Measurements from ENCODE around the gene AKR7A3.

AKR7A3 gene
- 0.26 to 0.42 reads per million in 2 experiments for total RNA-seq

GRCh38 chr1:19288324-19289241, at the start of gene AKR7A3:
TSS of gene AKR7A3 (minus strand) at chr1:19288770. CDS start at chr1:19288709, 61 bp downstream.
- peak; percentile 29 for DNase-seq (ENCODE audit: low read depth)

- no peak for DNase-seq (ENCODE audit: low read depth)
These were observed 49.8 kb upstream of the AKR7A3 start for GRCh38 chr1:19338323-19338762.

- no peak for DNase-seq (ENCODE audit: low read depth)
These were observed 48.7 kb upstream of the AKR7A3 start for GRCh38 chr1:19337289-19337688.

GRCh38 chr1:19336543-19336942, 48.0 kb upstream of the AKR7A3 start:
- no peak for DNase-seq (ENCODE audit: low read depth)

- no peak for DNase-seq (ENCODE audit: low read depth)
These were observed 45.2 kb upstream of the AKR7A3 start for GRCh38 chr1:19333587-19334354.

- DNase-seq (ENCODE audit: low read depth), result no peak
These were observed 44.3 kb upstream of the AKR7A3 start for GRCh38 chr1:19332832-19333231.

GRCh38 chr1:19331262-19331878, 42.8 kb upstream of the AKR7A3 start:
- DNase-seq (ENCODE audit: low read depth), result no peak

GRCh38 chr1:19330449-19331135, 42.0 kb upstream of the AKR7A3 start:
- DNase-seq (ENCODE audit: low read depth), result no peak

- DNase-seq (ENCODE audit: low read depth), result no peak
These were observed 41.0 kb upstream of the AKR7A3 start for GRCh38 chr1:19329611-19330010.

- no peak for DNase-seq (ENCODE audit: low read depth)
These were observed 40.6 kb upstream of the AKR7A3 start for GRCh38 chr1:19329188-19329587.

GRCh38 chr1:19328486-19328885, 39.9 kb upstream of the AKR7A3 start:
- no peak for DNase-seq (ENCODE audit: low read depth)

GRCh38 chr1:19327736-19328135, 39.2 kb upstream of the AKR7A3 start:
- DNase-seq (ENCODE audit: low read depth), result no peak

GRCh38 chr1:19327301-19327700, 38.7 kb upstream of the AKR7A3 start:
- no peak for DNase-seq (ENCODE audit: low read depth)

- no peak for DNase-seq (ENCODE audit: low read depth)
These were observed 38.1 kb upstream of the AKR7A3 start for GRCh38 chr1:19326748-19327065.

- DNase-seq (ENCODE audit: low read depth), result no peak
These were observed 37.6 kb upstream of the AKR7A3 start for GRCh38 chr1:19325958-19326747.

- DNase-seq (ENCODE audit: low read depth), result no peak
These were observed 36.9 kb upstream of the AKR7A3 start for GRCh38 chr1:19325368-19325957.

- DNase-seq (ENCODE audit: low read depth), result no peak
These were observed 36.1 kb upstream of the AKR7A3 start for GRCh38 chr1:19324665-19324990.

GRCh38 chr1:19323987-19324664, 35.6 kb upstream of the AKR7A3 start:
- DNase-seq (ENCODE audit: low read depth), result no peak

GRCh38 chr1:19322481-19322880, 33.9 kb upstream of the AKR7A3 start:
- DNase-seq (ENCODE audit: low read depth), result no peak

- DNase-seq (ENCODE audit: low read depth), result no peak
These were observed 32.5 kb upstream of the AKR7A3 start for GRCh38 chr1:19321071-19321470.
